Mucosa of stomach (tissue), 1 donor: ENCODE results near the gene SFSWAP.
A peak's percentile ranks its signal among the peaks of the same experiment; 100 is the strongest.
"Not testable (repeated sequence)": the region's sequence is repeated elsewhere in the genome, so short reads cannot be mapped to it uniquely, and the experiment has no call there.

Source experiments
- H3K27me3 ChIP-seq: one replicate; pipeline ENCODE4 v1.7.0; 2013; ENCODE audit warnings: mild to moderate bottlenecking, low read length; ENCODE audit not compliant: control insufficient read depth, insufficient read depth
- H3K36me3 ChIP-seq: one replicate; pipeline ENCODE4 v1.7.0; 2013; ENCODE audit warnings: low read length; ENCODE audit not compliant: control insufficient read depth, insufficient read depth
- H3K4me1 ChIP-seq: one replicate; pipeline ENCODE4 v1.7.0; 2013; ENCODE audit warnings: mild to moderate bottlenecking, low read length; ENCODE audit not compliant: control insufficient read depth, insufficient read depth
- H3K4me3 ChIP-seq: one replicate; pipeline ENCODE4 v1.7.0; 2013; ENCODE audit warnings: low read length
- H3K9ac ChIP-seq: one replicate; pipeline ENCODE4 v1.7.0; 2013; ENCODE audit warnings: mild to moderate bottlenecking, low read length, moderate library complexity
- H3K9me3 ChIP-seq: one replicate; pipeline ENCODE4 v1.7.0; 2013; ENCODE audit warnings: mild to moderate bottlenecking, low read length, moderate library complexity; ENCODE audit not compliant: control insufficient read depth
- donor health status: Pancreatic carcinoma.

SFSWAP gene

GRCh38 chr12:131695968-131696367, 14.9 kb upstream of the SFSWAP start:
- H3K9ac ChIP-seq, result no peak overlapping the region
- H3K4me1 ChIP-seq, result no peaks in the 10 kb centered on the region
- no peaks in the 10 kb centered on the region for H3K27me3 ChIP-seq
- no peak overlapping the region for H3K4me3 ChIP-seq
- H3K36me3 ChIP-seq, result no peaks in the 10 kb centered on the region
- no peaks in the 10 kb centered on the region for H3K9me3 ChIP-seq

DNA sequence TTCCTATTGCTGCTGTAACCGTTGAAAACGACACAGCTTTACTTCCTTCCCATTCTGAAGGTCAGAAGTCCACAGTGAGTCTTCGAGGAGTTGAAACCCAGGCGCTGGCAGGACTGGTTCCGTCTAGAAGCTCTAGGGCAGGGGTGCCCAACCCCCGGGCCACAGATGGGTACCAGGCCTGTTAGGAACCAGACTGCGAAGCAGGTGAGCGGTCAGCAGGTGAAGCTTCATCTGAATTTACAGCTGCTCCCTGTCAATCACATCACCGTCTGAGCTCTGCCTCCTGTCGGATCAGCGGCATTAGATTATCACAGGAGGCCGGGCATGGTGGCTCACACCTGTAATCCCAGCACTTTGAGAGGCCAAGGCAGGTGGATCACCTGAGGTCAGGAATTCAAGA, 12.6 kb upstream of the SFSWAP start:
- no peaks in the 10 kb centered on the region for H3K27me3 ChIP-seq

GRCh38 chr12:131699434-131699833, 11.5 kb upstream of the SFSWAP start:
- Histone ChIP-seq H3K4me1 (no peaks in the 10 kb centered on the region), H3K4me3 (no peak overlapping the region), H3K27me3 (no peaks in the 10 kb centered on the region), H3K9ac (no peak overlapping the region), H3K36me3 (no peaks in the 10 kb centered on the region), H3K9me3 (no peaks in the 10 kb centered on the region)

More for the DNA sequence above, 12.6 kb upstream of the SFSWAP start:
- H3K9ac ChIP-seq, result no peak overlapping the region
- no peak overlapping the region for H3K4me3 ChIP-seq
- H3K4me1 ChIP-seq, result no peaks in the 10 kb centered on the region
- no peaks in the 10 kb centered on the region for H3K9me3 ChIP-seq
- H3K36me3 ChIP-seq, result no peaks in the 10 kb centered on the region

GRCh38 chr12:131700271-131700670, 10.6 kb upstream of the SFSWAP start:
- Histone ChIP-seq H3K36me3 (no peaks in the 10 kb centered on the region), H3K4me1 (no peaks in the 10 kb centered on the region), H3K9me3 (no peaks in the 10 kb centered on the region), H3K27me3 (no peaks in the 10 kb centered on the region), H3K9ac (no peak overlapping the region), H3K4me3 (no peak overlapping the region)

- no peaks in the 10 kb centered on the region for H3K27me3 ChIP-seq
- H3K4me3 ChIP-seq, result no peak overlapping the region
- no peaks in the 10 kb centered on the region for H3K9me3 ChIP-seq
- no peaks in the 10 kb centered on the region for H3K4me1 ChIP-seq
- no peaks in the 10 kb centered on the region for H3K36me3 ChIP-seq
- no peak overlapping the region for H3K9ac ChIP-seq
These were observed 9.0 kb upstream of the SFSWAP start for GRCh38 chr12:131701705-131702572.

DNA sequence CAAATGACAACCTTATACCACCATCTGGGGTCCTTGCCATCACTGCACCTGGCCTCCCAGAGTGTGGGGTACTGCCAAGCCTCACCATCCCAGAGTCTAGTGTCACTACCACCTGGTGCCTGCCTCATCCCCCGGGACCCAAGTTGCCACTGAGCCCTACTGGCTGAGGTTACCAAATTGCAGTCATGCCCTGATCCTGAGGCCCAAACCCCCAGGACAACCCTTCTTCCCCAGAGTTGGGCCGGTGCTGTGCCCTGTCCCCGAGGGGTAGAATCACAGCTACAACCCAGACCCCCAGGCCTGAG, 8.4 kb upstream of the SFSWAP start:
- Histone ChIP-seq H3K4me3 (no peak overlapping the region), H3K4me1 (no peaks in the 10 kb centered on the region), H3K27me3 (no peaks in the 10 kb centered on the region), H3K36me3 (no peaks in the 10 kb centered on the region), H3K9me3 (no peaks in the 10 kb centered on the region), H3K9ac (no peak overlapping the region)

GRCh38 chr12:131703161-131703560, 7.7 kb upstream of the SFSWAP start:
- Histone ChIP-seq H3K4me1 (no peaks in the 10 kb centered on the region), H3K9me3 (no peaks in the 10 kb centered on the region), H3K4me3 (no peak overlapping the region), H3K9ac (no peak overlapping the region), H3K36me3 (no peaks in the 10 kb centered on the region), H3K27me3 (no peaks in the 10 kb centered on the region)

DNA sequence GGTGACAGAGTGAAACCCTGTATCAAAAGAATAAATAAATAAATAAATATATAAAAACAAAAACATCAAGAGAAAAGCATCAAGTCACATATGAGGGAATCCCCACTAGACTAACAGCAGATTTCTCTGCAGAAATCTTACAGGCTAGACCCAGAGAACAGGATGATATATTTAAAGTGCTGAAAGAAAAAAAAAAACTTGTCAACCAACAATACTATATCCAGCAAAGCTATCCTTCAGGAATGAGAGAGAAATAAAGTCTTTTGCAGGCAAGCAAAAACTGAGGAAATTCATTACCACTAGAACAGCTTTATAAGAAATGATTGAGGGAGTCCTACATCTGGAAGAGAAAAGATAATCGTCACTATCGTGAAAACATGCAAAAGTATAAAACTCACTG, 6.4 kb upstream of the SFSWAP start:
- no peaks in the 10 kb centered on the region for H3K27me3 ChIP-seq
- no peaks in the 10 kb centered on the region for H3K4me1 ChIP-seq
- H3K36me3 ChIP-seq, result no peaks in the 10 kb centered on the region
- no peaks in the 10 kb centered on the region for H3K9me3 ChIP-seq
- H3K9ac ChIP-seq, result no peak overlapping the region
- H3K4me3 ChIP-seq, result no peak overlapping the region

DNA sequence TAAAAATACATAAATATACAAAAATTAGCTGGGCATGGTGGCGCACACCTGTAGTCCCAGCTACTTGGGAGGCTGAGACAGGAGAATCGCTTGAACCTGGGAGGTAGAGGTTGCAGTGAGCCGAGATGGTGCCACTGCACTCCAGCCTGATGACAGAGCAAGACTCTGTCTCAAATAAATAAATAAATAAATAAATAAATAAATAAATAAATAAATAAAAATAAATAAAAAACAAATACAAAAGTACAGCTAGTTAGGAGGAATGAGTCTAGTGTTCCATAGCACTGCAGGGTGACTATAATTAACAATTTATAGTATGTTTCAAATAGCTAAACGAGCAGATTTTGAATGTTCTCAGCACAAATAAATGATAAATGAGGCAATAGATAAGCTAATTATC, 4.2 kb upstream of the SFSWAP start:
- H3K4me3 ChIP-seq, H3K4me1 ChIP-seq, H3K27me3 ChIP-seq, H3K9ac ChIP-seq, H3K9me3 ChIP-seq, H3K36me3 ChIP-seq: not testable (repeated sequence)

- H3K4me3 ChIP-seq, result no peak overlapping the region
- no peaks in the 10 kb centered on the region for H3K9me3 ChIP-seq
- H3K36me3 ChIP-seq, result no peaks in the 10 kb centered on the region
- no peak overlapping the region for H3K9ac ChIP-seq
- no peaks in the 10 kb centered on the region for H3K27me3 ChIP-seq
- H3K4me1 ChIP-seq, result peaks cover 13% of the 10 kb centered on the region
These were observed 1.7 kb upstream of the SFSWAP start for GRCh38 chr12:131709226-131709625.

DNA sequence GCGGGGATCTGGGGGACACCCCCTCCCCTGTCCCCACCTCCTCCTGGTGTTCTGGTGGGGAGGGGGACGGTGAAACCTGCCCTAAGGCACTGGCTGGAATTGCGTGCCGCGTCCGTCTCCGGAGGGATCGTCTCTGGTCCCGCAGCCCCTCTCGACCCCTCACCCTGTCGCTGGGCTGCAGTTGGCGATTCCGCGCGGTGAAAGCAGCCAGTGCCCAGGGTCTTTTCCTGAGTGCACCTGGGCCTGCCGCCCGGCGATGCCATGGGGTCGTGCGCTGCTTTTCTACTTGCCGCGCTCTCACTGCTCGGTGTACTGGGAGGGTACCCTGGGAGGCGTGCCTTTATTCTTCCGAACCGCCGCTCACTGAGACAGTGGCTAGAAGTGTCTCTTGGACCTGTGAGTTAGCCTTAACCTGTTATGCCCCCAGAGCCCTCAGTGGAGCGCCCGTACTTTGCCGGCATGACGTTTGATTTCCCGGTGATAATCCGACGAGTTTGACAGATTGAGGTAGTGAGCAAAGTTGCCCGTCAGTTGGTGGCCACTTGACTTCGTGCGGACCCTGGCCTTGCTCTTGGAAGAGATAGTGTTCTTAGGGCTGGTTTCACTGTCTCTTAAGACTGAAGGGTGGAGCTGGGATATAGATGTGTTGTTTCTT, 788 bp downstream of the SFSWAP start:
- Histone ChIP-seq H3K4me3 (peak overlapping the region; percentile 71), H3K27me3 (no peaks in the 10 kb centered on the region), H3K36me3 (peaks cover 3% of the 10 kb centered on the region), H3K9ac (peak overlapping the region; percentile 70), H3K4me1 (peaks cover 13% of the 10 kb centered on the region), H3K9me3 (no peaks in the 10 kb centered on the region)

GRCh38 chr12:131713349-131713748, 2.5 kb downstream of the SFSWAP start:
- Histone ChIP-seq H3K4me3 (no peak overlapping the region), H3K36me3 (peaks cover 3% of the 10 kb centered on the region), H3K4me1 (peaks cover 13% of the 10 kb centered on the region), H3K27me3 (no peaks in the 10 kb centered on the region), H3K9ac (no peak overlapping the region), H3K9me3 (no peaks in the 10 kb centered on the region)
